GM19023 (cell line): Measurements from ENCODE around the gene PRDM16.

Experiments
- ATAC-seq: cut with Tn5 transposase; IDR thresholded peaks from one replicate; pipeline ENCODE4 v1.9.1; 2021; ENCODE audit warnings: mild to moderate bottlenecking, moderate library complexity; ENCODE audit not compliant: unreplicated experiment

Gene PRDM16

GRCh38 chr1:3360646-3361257 is 291.7 kb downstream of the PRDM16 start:
- no peak for ATAC-seq

GRCh38 chr1:3363023-3363422 is 294.0 kb downstream of the PRDM16 start:
- ATAC-seq, result no peak

GRCh38 chr1:3363756-3364155 is 294.8 kb downstream of the PRDM16 start:
- ATAC-seq, result no peak

GRCh38 chr1:3364551-3364950 is 295.5 kb downstream of the PRDM16 start:
- no peak for ATAC-seq

- ATAC-seq, result no peak
Measured at GRCh38 chr1:3364983-3365382, 296.0 kb downstream of the PRDM16 start.

GRCh38 chr1:3365523-3366125 is 296.6 kb downstream of the PRDM16 start:
- ATAC-seq, result no peak

GRCh38 chr1:3366126-3367051 is 297.4 kb downstream of the PRDM16 start:
- ATAC-seq, result no peak

- ATAC-seq, result no peak
Measured at GRCh38 chr1:3367376-3367775, 298.4 kb downstream of the PRDM16 start.

- no peak for ATAC-seq
Measured at GRCh38 chr1:3368059-3368458, 299.1 kb downstream of the PRDM16 start.

GRCh38 chr1:3368711-3369445 is 299.9 kb downstream of the PRDM16 start:
- no peak for ATAC-seq

- no peak for ATAC-seq
Measured at GRCh38 chr1:3369446-3370076, 300.6 kb downstream of the PRDM16 start.

GRCh38 chr1:3370856-3371703 is 302.1 kb downstream of the PRDM16 start:
- no peak for ATAC-seq

- no peak for ATAC-seq
Measured at GRCh38 chr1:3372317-3372716, 303.3 kb downstream of the PRDM16 start.

GRCh38 chr1:3373175-3373574 is 304.2 kb downstream of the PRDM16 start:
- ATAC-seq, result no peak

- ATAC-seq, result no peak
Measured at GRCh38 chr1:3373700-3374405, 304.9 kb downstream of the PRDM16 start.

GRCh38 chr1:3375245-3375644 is 306.2 kb downstream of the PRDM16 start:
- ATAC-seq, result no peak

- no peak for ATAC-seq
Measured at GRCh38 chr1:3377166-3377565, 308.2 kb downstream of the PRDM16 start.

GRCh38 chr1:3377604-3378279 is 308.7 kb downstream of the PRDM16 start:
- no peak for ATAC-seq
